ENCODE measurements around the gene PNKP. TPM values are rescaled to one million over a fixed set of nuclear protein-coding genes. Genes with fewer than 3 reads are reported as not detected.
A peak's percentile ranks its signal among the peaks of the same experiment; 100 is the strongest.

PNKP gene
- total RNA-seq, 4 donors from 2014 or later = 47.7 to 104 (median 77.7) TPM

- H3K4me3 ChIP-seq = no peak overlapping the region
- no peak for DNase-seq
- no peaks in the 10 kb centered on the region for H3K9me3 ChIP-seq
- no peak overlapping the region for H3K27ac ChIP-seq
- no peaks in the 10 kb centered on the region for H3K27me3 ChIP-seq
- TF ChIP-seq POLR2A (IDR thresholded peaks at IDR 0.05) = no peak
- TF ChIP-seq CTCF (IDR thresholded peaks at IDR 0.05) = no peak
- no peaks in the 10 kb centered on the region for H3K36me3 ChIP-seq
- H3K4me1 ChIP-seq = peaks cover 0 to 15% of the 10 kb centered on the region in 2 donors
- intact Hi-C loops (cut with DNase I; ENCODE audit: low total_unique reads) = no loop called here
Observed at GRCh38 chr19:49873129-49873521, 5.7 kb upstream of the PNKP start.

- H3K4me1 ChIP-seq = peaks cover 0 to 15% of the 10 kb centered on the region in 2 donors
- H3K36me3 ChIP-seq = no peaks in the 10 kb centered on the region
- H3K27me3 ChIP-seq = no peaks in the 10 kb centered on the region
- intact Hi-C loops (cut with DNase I; ENCODE audit: low total_unique reads) = no loop called here
- H3K4me3 ChIP-seq = no peak overlapping the region
- no peak for DNase-seq
- no peak overlapping the region for H3K27ac ChIP-seq
- H3K9me3 ChIP-seq = no peaks in the 10 kb centered on the region
- no peak for TF ChIP-seq CTCF (IDR thresholded peaks at IDR 0.05)
- no peak for TF ChIP-seq POLR2A (IDR thresholded peaks at IDR 0.05)
Observed at GRCh38 chr19:49872245-49873128, 5.1 kb upstream of the PNKP start.

- intact Hi-C loops (cut with DNase I; ENCODE audit: low total_unique reads) = no loop called here
- no peak for DNase-seq
- TF ChIP-seq CTCF (IDR thresholded peaks at IDR 0.05) (no peak), POLR2A (IDR thresholded peaks at IDR 0.05) (no peak)
- no peaks in the 10 kb centered on the region for H3K9me3 ChIP-seq
- H3K36me3 ChIP-seq = no peaks in the 10 kb centered on the region
- H3K27ac ChIP-seq = no peak overlapping the region
- H3K4me3 ChIP-seq = no peak overlapping the region
- peaks cover 0 to 19% of the 10 kb centered on the region in 2 donors for H3K4me1 ChIP-seq
- no peaks in the 10 kb centered on the region for H3K27me3 ChIP-seq
Observed at GRCh38 chr19:49871349-49871985, 4.1 kb upstream of the PNKP start.

GRCh38 chr19:49870309-49870901 lies 3.0 kb upstream of the PNKP start:
- Histone ChIP-seq H3K9me3 (no peaks in the 10 kb centered on the region), H3K4me3 (peak overlapping the region; percentile 38 to 48), H3K27me3 (no peaks in the 10 kb centered on the region), H3K4me1 (peaks cover 0 to 24% of the 10 kb centered on the region in 2 donors), H3K36me3 (no peaks in the 10 kb centered on the region), H3K27ac (peak overlapping the region; percentile 86 to 87)
- intact Hi-C loops (cut with DNase I; ENCODE audit: low total_unique reads) = no loop called here
- DNase-seq = peak in 1 of 2 donors; percentile 49
- TF ChIP-seq POLR2A (IDR thresholded peaks at IDR 0.05) (no peak), CTCF (IDR thresholded peaks at IDR 0.05) (no peak)
